Cardiac fibroblast (primary cell): Measurements from ENCODE around the gene UBA3.

Source experiments
- DNase-seq, 2 donors: peaks; one replicate each; pipeline versions ENCODE4 v3.0.0 to v3.0.0-alpha.2; 2010; ENCODE audit warnings: low read depth in 2 of 2
- H3K4me3 ChIP-seq, 2 donors: replicated peaks in 1 of 2; 1 replicate in 1 of 2; 2 replicates in 1 of 2; pipeline ENCODE4 v1.5.1; 2011; ENCODE audit warnings: low read depth in 2 of 2, low read length in 2 of 2, mild to moderate bottlenecking in 2 of 2, moderate library complexity in 1 of 2
- CTCF ChIP-seq: IDR thresholded peaks from one replicate; pipeline ENCODE4 v1.5.1; 2011; ENCODE audit warnings: low read depth, mild to moderate bottlenecking, low read length, inconsistent platforms

The UBA3 gene

GRCh38 chr3:69016102-69016501 is 64.1 kb downstream of the UBA3 start:
- H3K4me3 ChIP-seq = no peak overlapping the region
- no peak for TF ChIP-seq CTCF
- DNase-seq = no peak

- peak in 1 of 2 donors; percentile 21 for DNase-seq
- H3K4me3 ChIP-seq = peak overlapping the region; percentile 73
- TF ChIP-seq CTCF = no peak
Measured at GRCh38 chr3:69014022-69014580, 66.1 kb downstream of the UBA3 start.

GRCh38 chr3:69013253-69014021 is 66.7 kb downstream of the UBA3 start, which contains the start of gene EOGT:
Gene EOGT (minus strand): TSS chr3:69013684. CDS start chr3:69009846, 3,838 bp downstream.
- peak within 1 kb of the TSS; percentile 73 for H3K4me3 ChIP-seq
- peak; percentile 45 for TF ChIP-seq CTCF
- DNase-seq = peak; percentile 87 to 92

GRCh38 chr3:69012800-69013252 is 67.3 kb downstream of the UBA3 start:
- DNase-seq = peak; percentile 52 to 78
- peak; percentile 23 for TF ChIP-seq CTCF

GRCh38 chr3:69012100-69012799 is 67.9 kb downstream of the UBA3 start:
- peak; percentile 25 to 39 for DNase-seq
- peak overlapping the region; percentile 53 to 73 for H3K4me3 ChIP-seq
- no peak for TF ChIP-seq CTCF

More at GRCh38 chr3:69012800-69013252, 67.3 kb downstream of the UBA3 start:
- H3K4me3 ChIP-seq = peak overlapping the region; percentile 53 to 73

- no peak for TF ChIP-seq CTCF
- peak in 1 of 2 donors; percentile 42 for DNase-seq
- no peak overlapping the region for H3K4me3 ChIP-seq
Measured at GRCh38 chr3:69011096-69011730, 69.0 kb downstream of the UBA3 start.
